Naive thymus-derived CD4-positive, alpha-beta T cell (primary cell): ENCODE data around the gene CXCR6. TPM values are rescaled to one million over a fixed set of nuclear protein-coding genes. Genes with fewer than 3 reads are reported as not detected.
A peak's percentile ranks its signal among the peaks of the same experiment; 100 is the strongest.

Experiments
- ATAC-seq: fragments of 150-1000 bp; cut with Tn5 transposase; 2 replicates; pipeline ENCODE4 v1.10.0; 2021; ENCODE audit warnings: mild to moderate bottlenecking, moderate library complexity
- CTCF ChIA-PET: fragments of 350-600 bp; sonication (Branson Sonifier 250); formaldehyde crosslinking; loops from one replicate; lab custom pipeline; 2021; ENCODE audit warnings: antibody characterized with exemption; lab: Charles Lee
- POLR2A ChIA-PET: fragments of 350-600 bp; sonication (Branson Sonifier 250); formaldehyde crosslinking; loops from one replicate; lab custom pipeline; 2021; ENCODE audit warnings: antibody characterized with exemption, inconsistent platforms; lab: Charles Lee
- DNase-seq, 9 donors: peaks; one replicate each; pipeline versions ENCODE4 v3.0.0 to v3.0.0-alpha.2; 2020 to 2022; ENCODE audit warnings: mixed read lengths in 1 of 9
- H3K27ac ChIP-seq: one replicate; pipeline ENCODE4 v1.7.0; 2013; ENCODE audit warnings: mild to moderate bottlenecking, low read depth, low read length, moderate library complexity
- H3K27me3 ChIP-seq, 2 donors: one replicate each; pipeline ENCODE4 v1.7.0; 2013; ENCODE audit warnings: low read length in 2 of 2, mild to moderate bottlenecking in 2 of 2, moderate library complexity in 2 of 2; ENCODE audit not compliant: control insufficient read depth in 2 of 2, insufficient read depth in 2 of 2
- H3K36me3 ChIP-seq, 3 experiments: 1 replicate in 2 of 3; 2 replicates in 1 of 3; pipeline ENCODE4 v1.7.0; 2013; ENCODE audit warnings: low read length in 3 of 3, mild to moderate bottlenecking in 3 of 3, moderate library complexity in 1 of 3; ENCODE audit not compliant: insufficient read depth in 3 of 3, control insufficient read depth in 2 of 3
- H3K4me1 ChIP-seq, 2 donors: one replicate each; pipeline ENCODE4 v1.7.0; 2013; ENCODE audit warnings: low read length in 2 of 2, mild to moderate bottlenecking in 2 of 2, moderate library complexity in 1 of 2; ENCODE audit not compliant: control insufficient read depth in 2 of 2, insufficient read depth in 2 of 2
- H3K4me3 ChIP-seq: 2 replicates; pipeline ENCODE4 v1.7.0; 2013; ENCODE audit warnings: mild to moderate bottlenecking, low read length
- H3K9me3 ChIP-seq, 3 experiments: 1 replicate in 2 of 3; 2 replicates in 1 of 3; pipeline ENCODE4 v1.7.0; 2013; ENCODE audit warnings: low read length in 3 of 3; ENCODE audit not compliant: control insufficient read depth in 2 of 3
- H3K27ac Mint-ChIP-seq, 9 donors: one replicate each; pipeline ENCODE4 v1.8.0; 2020 to 2022; ENCODE audit warnings: mixed read lengths in 9 of 9, mild to moderate bottlenecking in 8 of 9, moderate library complexity in 5 of 9, inconsistent platforms in 2 of 9
- H3K27me3 Mint-ChIP-seq, 5 donors: one replicate each; pipeline ENCODE4 v1.8.0; 2021 to 2022; ENCODE audit warnings: mixed read lengths in 5 of 5, mild to moderate bottlenecking in 1 of 5
- H3K36me3 Mint-ChIP-seq, 5 donors: one replicate each; pipeline ENCODE4 v1.8.0; 2020 to 2022; ENCODE audit warnings: mixed read lengths in 5 of 5, mild to moderate bottlenecking in 3 of 5, inconsistent platforms in 1 of 5
- H3K4me1 Mint-ChIP-seq, 7 donors: one replicate each; pipeline ENCODE4 v1.8.0; 2020 to 2022; ENCODE audit warnings: mixed read lengths in 7 of 7, mild to moderate bottlenecking in 3 of 7, inconsistent platforms in 1 of 7
- H3K4me3 Mint-ChIP-seq, 10 donors: one replicate each; pipeline ENCODE4 v1.8.0; 2020 to 2022; ENCODE audit warnings: mild to moderate bottlenecking in 10 of 10, mixed read lengths in 10 of 10, moderate library complexity in 6 of 10, inconsistent platforms in 2 of 10
- H3K9me3 Mint-ChIP-seq, 11 donors: one replicate each; pipeline ENCODE4 v1.8.0; 2020 to 2022; ENCODE audit warnings: mixed read lengths in 11 of 11, mild to moderate bottlenecking in 4 of 11, inconsistent platforms in 1 of 11, moderate library complexity in 1 of 11
- intact Hi-C, 2 donors: fragments of 100-400 bp; cut with micrococcal nuclease; formaldehyde crosslinking; loops; one replicate each; pipeline ENCODE4 v1.15.1; 2023
- polyA plus RNA-seq, 2 donors: library from polyadenylated mRNA; unstranded; fragments of 300-500 nt; fragmentation: Illumina TruSeq; gene quantifications; one replicate each; pipeline ENCODE4 v1.2.3, GENCODE V29; 2021
- total RNA-seq, 6 experiments: library from RNA in 5 of 6; stranded (reverse) in 5 of 6; gene quantifications; 1 replicate in 5 of 6; 2 replicates in 1 of 6; pipeline ENCODE4 v1.2.3 and lab custom pipeline; 2021 to 2026

The CXCR6 gene
- total and polyA plus RNA-seq, 7 experiments from 2014 or later, result 0.12 to 33.7 (median 0.23) TPM; not detected in 1

DNA sequence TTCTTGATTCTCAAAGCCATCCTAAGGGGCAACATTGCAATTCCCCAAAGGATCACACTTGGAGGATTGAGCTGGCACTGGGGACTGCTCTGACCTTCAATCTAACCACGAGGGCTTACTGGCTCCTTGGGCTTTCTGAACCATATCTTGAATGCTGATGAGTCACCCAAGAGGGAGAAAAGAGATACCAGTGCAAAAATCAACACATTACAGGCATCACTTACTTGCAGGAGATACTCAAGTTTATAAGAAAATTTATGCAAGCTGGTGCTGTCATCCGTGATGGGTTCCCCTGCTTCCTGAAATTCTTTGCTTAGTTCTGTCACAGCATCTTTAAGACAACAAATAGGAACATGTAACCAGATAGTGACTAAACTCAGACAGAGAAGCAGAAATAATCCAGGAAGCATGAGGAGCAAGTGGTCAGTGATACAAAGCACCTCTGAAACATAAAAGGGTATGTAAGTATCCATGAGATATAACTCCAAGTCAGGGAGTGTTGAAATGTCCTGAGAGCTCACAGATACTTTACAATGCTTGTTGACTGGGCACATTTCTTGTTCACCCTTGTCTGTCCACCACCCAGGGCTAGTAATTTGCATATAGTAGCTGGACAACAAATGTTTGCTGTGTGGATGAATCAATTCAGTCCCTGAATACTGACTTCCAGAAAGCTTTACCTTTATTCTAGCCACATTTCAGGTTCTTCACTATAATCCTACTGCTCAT lies 38.2 kb downstream of the CXCR6 start:
- Mint-ChIP-seq H3K4me1 (peaks cover 19 to 78% (median 37%) of the 10 kb centered on the region in 7 donors), H3K36me3 (peaks cover 11 to 57% (median 24%) of the 10 kb centered on the region in 5 donors), H3K4me3 (peak overlapping the region in 2 of 10 donors; percentile 10 to 35), H3K27ac (peak overlapping the region in 2 of 9 donors; percentile 55 to 80), H3K9me3 (peaks cover 0 to 2% (median 0%) of the 10 kb centered on the region in 11 donors), H3K27me3 (no peaks in the 10 kb centered on the region)
- DNase-seq, result no peak
- no peak overlapping the region for H3K4me3 ChIP-seq
- no peaks in the 10 kb centered on the region for H3K9me3 ChIP-seq
- no peak overlapping the region for H3K27ac ChIP-seq
- peaks cover 6 to 67% (median 12%) of the 10 kb centered on the region in 3 experiments for H3K36me3 ChIP-seq
- no peak for ATAC-seq
- H3K4me1 ChIP-seq, result peaks cover 19 to 59% of the 10 kb centered on the region in 2 donors
- intact Hi-C loops, result no loop called here
- POLR2A ChIA-PET, result interaction anchor here (0.5 to 2.4 kb wide), 4 partner anchors 9 to 288 kb away, joined by 3 to 9 read pairs (median 4); partner anchors contain the start of gene FYCO1
- CTCF ChIA-PET, result interaction anchor here (1.1 kb wide), 1 partner anchor 30 kb away, joined by 3 read pairs; no protein-coding TSS in a partner anchor
- H3K27me3 ChIP-seq, result no peaks in the 10 kb centered on the region

DNA sequence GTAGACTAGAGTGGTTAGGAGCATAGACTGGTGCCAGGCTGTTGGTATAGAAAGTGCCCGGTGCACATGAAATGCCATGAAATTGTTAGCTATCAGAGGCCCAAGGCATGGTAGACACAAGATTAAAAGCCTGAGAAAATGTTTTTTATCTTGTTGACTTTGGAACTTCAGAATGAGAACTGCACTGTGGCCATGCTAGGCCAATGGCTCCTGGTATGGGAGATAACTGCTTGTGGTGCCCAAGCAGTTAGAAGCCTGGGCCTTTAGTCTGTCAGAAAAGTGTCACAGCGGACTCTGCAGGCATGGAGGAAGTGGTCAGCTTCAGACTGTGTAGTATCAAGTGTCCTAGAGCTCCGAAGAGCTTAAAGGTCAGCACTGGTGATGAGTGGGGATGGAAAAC lies 40.5 kb downstream of the CXCR6 start:
- Mint-ChIP-seq H3K36me3 (peaks cover 5 to 58% (median 18%) of the 10 kb centered on the region in 5 donors), H3K4me3 (no peak overlapping the region), H3K4me1 (peaks cover 16 to 75% (median 33%) of the 10 kb centered on the region in 7 donors), H3K9me3 (no peaks in the 10 kb centered on the region), H3K27ac (peak overlapping the region in 1 of 9 donors; percentile 48), H3K27me3 (no peaks in the 10 kb centered on the region)
- POLR2A ChIA-PET, result interaction anchor here (1.0 kb wide), 1 partner anchor 61 kb away, joined by 3 read pairs; no protein-coding TSS in a partner anchor
- no peak for ATAC-seq
- Histone ChIP-seq H3K27ac (no peak overlapping the region), H3K9me3 (no peaks in the 10 kb centered on the region), H3K4me3 (no peak overlapping the region), H3K27me3 (no peaks in the 10 kb centered on the region), H3K4me1 (peaks cover 0 to 51% of the 10 kb centered on the region in 2 donors), H3K36me3 (peaks cover 6 to 67% (median 12%) of the 10 kb centered on the region in 3 experiments)
- CTCF ChIA-PET, result interaction anchor here (1.5 kb wide), 1 partner anchor 33 kb away, joined by 3 read pairs; no protein-coding TSS in a partner anchor
- no peak for DNase-seq
- intact Hi-C loops, result no loop called here

DNA sequence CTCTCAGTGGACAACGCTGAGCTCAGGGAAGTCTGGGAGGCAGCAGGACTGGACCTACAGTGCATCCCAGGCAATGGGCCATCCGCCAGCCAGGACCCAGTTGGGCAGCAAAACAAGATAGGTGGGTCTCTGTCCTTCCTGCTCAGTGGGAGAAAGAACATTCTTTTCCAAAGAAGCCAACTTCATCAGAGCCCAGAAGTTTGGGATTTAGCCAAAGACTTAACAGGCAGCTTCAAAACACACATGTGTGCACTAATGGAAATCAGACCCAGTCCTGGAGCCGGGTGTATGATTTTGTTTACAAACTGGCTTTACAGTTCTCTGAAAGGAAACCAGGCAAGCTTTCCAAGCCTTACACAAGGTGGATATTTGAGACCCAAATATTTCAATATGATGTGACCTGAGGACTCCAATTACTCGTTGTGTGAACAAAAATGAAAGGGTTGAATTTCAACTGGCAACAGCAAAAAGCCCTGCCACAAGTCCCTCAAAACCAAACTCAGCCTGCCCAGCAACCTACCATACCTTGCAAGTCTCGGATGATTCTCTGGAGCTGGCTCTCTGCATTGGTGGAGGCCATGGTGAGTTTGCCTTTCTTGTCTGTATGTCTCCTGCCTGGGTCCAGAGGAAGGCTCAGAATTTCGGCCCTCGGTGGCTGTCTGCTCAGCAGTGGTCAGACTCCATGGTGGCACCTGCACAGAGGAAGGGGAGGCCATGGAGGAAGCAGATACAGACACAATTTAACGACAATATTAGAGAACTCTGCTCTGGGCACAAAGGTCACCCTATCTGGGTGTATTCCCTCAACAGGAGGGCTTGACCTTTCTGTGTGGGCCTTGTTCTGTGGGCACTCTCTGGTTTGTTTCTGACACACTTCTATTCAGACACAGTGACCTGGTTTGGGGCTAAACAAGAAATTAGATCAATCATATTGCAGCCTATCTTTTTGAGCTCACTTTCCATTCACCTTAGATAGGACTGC lies 41.4 kb downstream of the CXCR6 start:
- peaks cover 5 to 56% (median 13%) of the 10 kb centered on the region in 5 donors for H3K36me3 Mint-ChIP-seq
- Histone ChIP-seq H3K27ac (no peak overlapping the region), H3K4me1 (peaks cover 0 to 45% of the 10 kb centered on the region in 2 donors), H3K4me3 (no peak overlapping the region), H3K27me3 (no peaks in the 10 kb centered on the region), H3K36me3 (peaks cover 6 to 61% (median 7%) of the 10 kb centered on the region in 3 experiments), H3K9me3 (no peaks in the 10 kb centered on the region)
- ChIA-PET POLR2A (interaction anchor here (1.0 kb wide), 1 partner anchor 60 kb away, joined by 3 read pairs; no protein-coding TSS in a partner anchor), CTCF (interaction anchor here (0.6 to 1.5 kb wide), 2 partner anchors 33 kb away, joined by 3 to 4 read pairs; no protein-coding TSS in a partner anchor)
- peaks cover 20 to 75% (median 33%) of the 10 kb centered on the region in 7 donors for H3K4me1 Mint-ChIP-seq
- no peaks in the 10 kb centered on the region for H3K9me3 Mint-ChIP-seq
- ATAC-seq, result no peak
- intact Hi-C loops, result no loop called here
- H3K27me3 Mint-ChIP-seq, result no peaks in the 10 kb centered on the region
- peak overlapping the region in 3 of 9 donors; percentile 17 to 67 (median 56) for H3K27ac Mint-ChIP-seq
- H3K4me3 Mint-ChIP-seq, result no peak overlapping the region
- no peak for DNase-seq

DNA sequence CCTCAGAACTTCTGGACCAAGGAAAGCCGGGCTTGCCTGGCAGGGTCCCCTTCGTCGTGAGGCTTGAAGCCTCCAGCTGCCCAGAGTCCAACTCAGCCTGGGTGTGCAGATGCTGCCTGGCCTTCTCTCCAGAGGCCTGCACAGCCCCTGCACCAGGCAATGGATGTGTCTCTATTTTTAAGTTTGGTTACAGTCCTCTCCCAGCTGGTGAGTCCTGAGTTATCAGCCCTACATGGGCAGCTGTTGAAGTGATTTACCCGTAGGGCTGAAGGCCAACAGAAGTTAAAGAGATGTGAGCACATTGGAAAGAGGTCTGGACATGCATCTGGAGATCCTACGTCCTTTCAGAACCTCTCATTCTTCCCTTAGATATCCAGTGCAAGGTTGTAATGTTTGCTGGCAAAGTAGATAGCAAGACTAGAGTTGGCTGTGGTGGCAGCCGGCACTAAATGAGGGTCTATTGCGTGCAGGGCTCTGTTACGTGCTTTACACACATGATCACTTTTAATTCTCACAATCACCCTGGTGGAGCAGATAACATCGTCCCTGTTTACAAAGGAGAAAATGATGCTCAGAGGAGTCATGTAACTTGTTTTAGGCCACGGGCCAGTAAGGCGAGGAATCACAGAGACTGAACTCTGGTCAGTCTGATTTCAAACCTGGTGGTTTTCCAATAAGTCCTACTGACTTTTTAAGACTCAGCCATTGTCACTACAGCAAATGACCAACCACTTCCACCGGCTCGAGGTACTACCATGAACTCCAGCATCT lies 42.5 kb downstream of the CXCR6 start:
- POLR2A ChIA-PET, result interaction anchor here (1.4 kb wide), 1 partner anchor 10 kb away, joined by 6 read pairs; the partner anchor contains the start of gene FYCO1
- Mint-ChIP-seq H3K27ac (peak overlapping the region in 5 of 9 donors; percentile 11 to 83 (median 30)), H3K4me3 (no peak overlapping the region), H3K27me3 (no peaks in the 10 kb centered on the region), H3K9me3 (no peaks in the 10 kb centered on the region), H3K36me3 (peaks cover 5 to 61% (median 13%) of the 10 kb centered on the region in 5 donors), H3K4me1 (peaks cover 23 to 72% (median 37%) of the 10 kb centered on the region in 7 donors)
- Histone ChIP-seq H3K27ac (no peak overlapping the region), H3K27me3 (no peaks in the 10 kb centered on the region), H3K4me1 (peaks cover 0 to 38% of the 10 kb centered on the region in 2 donors), H3K4me3 (no peak overlapping the region), H3K9me3 (no peaks in the 10 kb centered on the region), H3K36me3 (peaks cover 6 to 57% (median 6%) of the 10 kb centered on the region in 3 experiments)
- DNase-seq (no peak), ATAC-seq (no peak)
- intact Hi-C loops, result no loop called here
- CTCF ChIA-PET, result interaction anchor here (0.6 kb wide), 1 partner anchor 34 kb away, joined by 4 read pairs; no protein-coding TSS in a partner anchor

DNA sequence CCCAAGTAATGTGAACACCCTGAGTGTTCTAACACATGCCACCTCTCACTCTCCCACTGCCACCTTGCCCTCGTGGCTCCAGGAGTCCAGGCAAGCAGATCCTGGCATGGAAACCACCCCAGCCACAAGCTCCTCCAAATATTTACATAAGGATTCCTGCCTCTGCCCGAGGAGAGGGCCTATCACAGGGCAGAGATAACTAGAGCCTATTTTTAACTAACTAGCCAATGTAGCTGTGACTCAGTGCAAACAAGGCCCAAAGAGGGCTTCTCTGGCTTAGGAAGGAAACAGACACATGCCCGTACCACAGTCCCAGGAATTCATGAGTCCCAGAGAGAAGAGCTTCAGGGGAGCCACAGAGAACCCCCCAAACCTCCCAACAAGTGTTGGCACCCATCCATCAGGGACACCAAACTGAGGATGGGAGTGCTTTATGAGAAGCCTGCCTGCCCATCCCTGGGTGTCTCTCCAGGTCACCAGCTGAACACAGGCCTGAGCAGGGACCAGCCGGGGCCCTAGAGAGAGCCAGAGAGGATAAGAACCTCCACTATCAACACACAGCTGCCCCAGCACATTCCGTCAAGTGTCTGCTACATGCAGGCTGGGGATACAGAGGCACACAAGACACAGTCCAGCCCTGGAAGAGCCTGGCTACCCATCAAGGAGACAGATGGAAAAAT lies 43.2 kb downstream of the CXCR6 start:
- H3K27ac Mint-ChIP-seq, result peak overlapping the region in 5 of 9 donors; percentile 2 to 83 (median 35)
- H3K27me3 ChIP-seq, result no peaks in the 10 kb centered on the region
- H3K4me3 Mint-ChIP-seq, result no peak overlapping the region

More for the DNA sequence above, 43.2 kb downstream of the CXCR6 start:
- Histone ChIP-seq H3K36me3 (peaks cover 0 to 50% (median 6%) of the 10 kb centered on the region in 3 experiments), H3K27ac (no peak overlapping the region), H3K4me1 (peaks cover 0 to 38% of the 10 kb centered on the region in 2 donors), H3K9me3 (no peaks in the 10 kb centered on the region), H3K4me3 (no peak overlapping the region)
- DNase-seq (no peak), ATAC-seq (no peak)
- peaks cover 24 to 68% (median 36%) of the 10 kb centered on the region in 7 donors for H3K4me1 Mint-ChIP-seq
- CTCF ChIA-PET, result interaction anchor here (1.0 kb wide), 1 partner anchor 92 kb away, joined by 4 read pairs; no protein-coding TSS in a partner anchor
- intact Hi-C loops, result no loop called here
- H3K9me3 Mint-ChIP-seq, result no peaks in the 10 kb centered on the region
- POLR2A ChIA-PET, result interaction anchor here (1.4 kb wide), 1 partner anchor 9 kb away, joined by 6 read pairs; the partner anchor contains the start of gene FYCO1
- H3K27me3 Mint-ChIP-seq, result no peaks in the 10 kb centered on the region
- H3K36me3 Mint-ChIP-seq, result peaks cover 3 to 60% (median 8%) of the 10 kb centered on the region in 5 donors
